Activated CD4-positive, alpha-beta T cell treated with anti-CD3 and anti-CD28 coated beads, Interleukin-2, amount 10 ng/mL, durations not matched to agents 24 days and 14 days (primary cell): ENCODE data around the gene PERP. TPM values are rescaled to one million over a fixed set of nuclear protein-coding genes. Genes with fewer than 3 reads are reported as not detected.

Experiments used
- DNase-seq: peaks from one replicate; pipeline ENCODE4 v3.0.0; 2022
- H3K27ac Mint-ChIP-seq: one replicate; pipeline ENCODE4 v1.8.0; 2022; ENCODE audit warnings: mild to moderate bottlenecking, mixed read lengths
- H3K27me3 Mint-ChIP-seq: one replicate; pipeline ENCODE4 v1.8.0; 2022; ENCODE audit warnings: mixed read lengths
- H3K36me3 Mint-ChIP-seq: one replicate; pipeline ENCODE4 v1.8.0; 2022; ENCODE audit warnings: low read depth, mild to moderate bottlenecking, mixed read lengths
- H3K4me1 Mint-ChIP-seq: one replicate; pipeline ENCODE4 v1.8.0; 2021; ENCODE audit warnings: mixed read lengths
- H3K4me3 Mint-ChIP-seq: one replicate; pipeline ENCODE4 v1.8.0; 2022; ENCODE audit warnings: mild to moderate bottlenecking, moderate library complexity, mixed read lengths
- H3K9me3 Mint-ChIP-seq: one replicate; pipeline ENCODE4 v1.8.0; 2021; ENCODE audit warnings: mixed read lengths
- intact Hi-C: fragments of 100-400 bp; cut with micrococcal nuclease; formaldehyde crosslinking; loops from one replicate; pipeline ENCODE4 v1.15.1; 2023
- total RNA-seq: library from RNA; stranded (reverse); gene quantifications from 2 replicates; pipeline ENCODE4 v1.2.3, GENCODE V29; 2022

PERP gene
- total RNA-seq, 1 donor from 2014 or later: 4.8 TPM

- H3K9me3 Mint-ChIP-seq: no peaks in the 10 kb centered on the region
- no peak overlapping the region for H3K27ac Mint-ChIP-seq
- intact Hi-C loops: no loop called here
- H3K27me3 Mint-ChIP-seq: peaks cover 19% of the 10 kb centered on the region
- no peaks in the 10 kb centered on the region for H3K36me3 Mint-ChIP-seq
- H3K4me1 Mint-ChIP-seq: no peaks in the 10 kb centered on the region
- no peak for DNase-seq
- H3K4me3 Mint-ChIP-seq: no peak overlapping the region
Observed at GRCh38 chr6:138063726-138064125, 43.5 kb downstream of the PERP start.

DNA sequence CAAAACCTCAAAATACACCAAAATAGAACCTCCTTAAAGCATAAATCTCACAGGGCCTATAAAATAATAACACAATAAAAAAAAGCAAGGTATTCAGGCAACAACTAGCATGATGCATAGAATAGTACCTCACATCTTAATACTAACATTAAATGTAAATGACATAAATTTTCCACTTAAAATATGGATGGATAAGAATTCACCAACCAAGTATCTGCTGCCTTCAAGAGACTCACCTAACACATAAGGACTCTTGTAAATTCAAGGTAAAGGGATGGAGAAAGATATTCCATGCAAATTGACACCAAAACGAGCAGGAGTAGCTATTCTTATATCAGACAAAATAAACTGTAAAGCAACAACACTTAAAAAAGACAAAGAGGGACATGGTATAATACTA is 52.2 kb downstream of the PERP start:
- peaks cover 34% of the 10 kb centered on the region for H3K27me3 Mint-ChIP-seq

DNA sequence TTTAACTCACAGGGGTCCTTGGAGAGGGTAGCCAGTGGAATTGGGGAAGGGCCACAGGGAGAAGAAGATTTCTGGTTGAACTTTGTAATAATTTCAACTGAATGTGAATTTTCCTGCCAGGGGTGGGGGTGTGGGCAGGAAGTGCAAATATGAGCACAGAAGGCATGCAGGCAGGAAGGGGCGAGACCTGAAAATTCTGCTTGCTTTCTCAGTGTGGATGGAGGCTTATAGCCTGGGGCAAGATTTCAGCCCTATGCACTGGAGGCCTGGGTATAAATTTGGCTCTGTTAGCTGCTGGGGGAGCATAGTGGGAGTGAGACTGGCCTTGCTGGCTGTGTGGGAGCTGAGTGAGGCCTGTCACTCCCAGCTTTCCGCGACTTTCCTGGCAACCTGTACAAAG is 54.4 kb downstream of the PERP start:
- H3K36me3 Mint-ChIP-seq: no peaks in the 10 kb centered on the region
- no peak for DNase-seq
- H3K4me1 Mint-ChIP-seq: no peaks in the 10 kb centered on the region
- H3K27me3 Mint-ChIP-seq: peaks cover 28% of the 10 kb centered on the region
- H3K9me3 Mint-ChIP-seq: peaks cover 20% of the 10 kb centered on the region
- H3K4me3 Mint-ChIP-seq: no peak overlapping the region
- intact Hi-C loops: no loop called here
- no peak overlapping the region for H3K27ac Mint-ChIP-seq

More for the DNA sequence above, 52.2 kb downstream of the PERP start:
- Mint-ChIP-seq H3K4me3 (no peak overlapping the region), H3K36me3 (no peaks in the 10 kb centered on the region), H3K9me3 (peaks cover 20% of the 10 kb centered on the region), H3K4me1 (no peaks in the 10 kb centered on the region), H3K27ac (no peak overlapping the region)
- DNase-seq: no peak
- intact Hi-C loops: no loop called here

GRCh38 chr6:138044972-138045371 is 62.2 kb downstream of the PERP start:
- H3K36me3 Mint-ChIP-seq: no peaks in the 10 kb centered on the region
- DNase-seq: no peak
- peaks cover 3% of the 10 kb centered on the region for H3K9me3 Mint-ChIP-seq
- H3K4me1 Mint-ChIP-seq: no peaks in the 10 kb centered on the region
- no peak overlapping the region for H3K4me3 Mint-ChIP-seq
- H3K27ac Mint-ChIP-seq: no peak overlapping the region
- intact Hi-C loops: no loop called here
- peaks cover 20% of the 10 kb centered on the region for H3K27me3 Mint-ChIP-seq

DNA sequence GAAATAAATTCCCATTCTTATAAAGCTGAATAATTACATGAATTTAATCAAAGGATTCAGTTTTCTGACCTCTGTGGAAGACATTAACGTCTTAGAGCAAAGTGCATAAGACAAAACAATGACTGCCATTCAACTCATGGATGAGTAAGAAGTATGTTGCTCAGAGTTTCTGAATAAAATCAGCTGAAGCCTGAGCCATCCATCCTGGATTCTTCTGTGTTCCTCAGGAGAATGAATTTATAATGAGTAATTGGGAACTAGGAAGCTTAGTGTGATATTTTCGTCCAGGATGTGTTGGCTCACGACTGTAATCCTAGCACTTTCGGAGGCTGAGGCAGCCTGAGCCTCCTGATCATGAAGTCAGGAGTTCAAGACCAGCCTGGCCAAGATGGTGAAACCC is 62.8 kb downstream of the PERP start:
- Mint-ChIP-seq H3K4me3 (no peak overlapping the region), H3K9me3 (peaks cover 3% of the 10 kb centered on the region), H3K4me1 (no peaks in the 10 kb centered on the region), H3K27ac (no peak overlapping the region), H3K36me3 (no peaks in the 10 kb centered on the region), H3K27me3 (peaks cover 20% of the 10 kb centered on the region)
- DNase-seq: no peak
- intact Hi-C loops: no loop called here

Other genes with a start within 250 kb of the PERP start
- gene TNFAIP3, start 240.2 kb downstream of the PERP start, total RNA-seq: 249 and 254 TPM in 2 replicates
- gene ARFGEF3, start 54.5 kb upstream of the PERP start, total RNA-seq: 0.47 TPM in 2 replicates
- gene PBOV1, start 111.1 kb upstream of the PERP start, total RNA-seq: not detected in 2 replicates